DMS153 (cell line): ENCODE data around the gene KIF26B.
"Not testable (repeated sequence)": the region's sequence is repeated elsewhere in the genome, so short reads cannot be mapped to it uniquely, and the experiment has no call there.

ENCODE experiments used
- DNase-seq: peaks from one replicate; lab custom pipeline; 2025; lab: John Stamatoyannopoulos, UW

Gene KIF26B

DNA sequence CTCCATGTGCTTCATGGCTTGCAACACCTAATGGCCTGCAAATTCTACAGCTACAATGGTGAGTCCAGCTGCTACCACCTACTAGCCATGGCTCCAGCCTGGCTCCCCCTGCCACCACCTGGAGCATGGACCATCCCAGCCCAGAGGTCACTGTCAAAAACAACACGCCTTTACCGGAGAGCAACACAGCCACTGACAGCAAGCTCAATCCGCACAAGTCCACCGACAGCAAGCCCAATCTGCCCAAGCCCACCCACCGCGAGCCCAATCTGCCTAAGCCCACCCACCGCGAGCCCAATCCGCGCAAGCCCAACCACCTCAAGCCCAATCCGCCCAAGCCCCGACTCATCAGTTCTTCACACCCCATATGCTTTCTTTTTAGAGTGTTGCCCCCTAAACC, 128.2 kb downstream of the KIF26B start:
- DNase-seq: no peak

- no peak for DNase-seq
These were observed 130.4 kb downstream of the KIF26B start for GRCh38 chr1:245285168-245285567.

- no peak for DNase-seq
These were observed 134.0 kb downstream of the KIF26B start for GRCh38 chr1:245288796-245289195.

GRCh38 chr1:245290836-245291235, 136.1 kb downstream of the KIF26B start:
- DNase-seq: no peak

GRCh38 chr1:245291351-245291750, 136.6 kb downstream of the KIF26B start:
- DNase-seq: no peak

DNA sequence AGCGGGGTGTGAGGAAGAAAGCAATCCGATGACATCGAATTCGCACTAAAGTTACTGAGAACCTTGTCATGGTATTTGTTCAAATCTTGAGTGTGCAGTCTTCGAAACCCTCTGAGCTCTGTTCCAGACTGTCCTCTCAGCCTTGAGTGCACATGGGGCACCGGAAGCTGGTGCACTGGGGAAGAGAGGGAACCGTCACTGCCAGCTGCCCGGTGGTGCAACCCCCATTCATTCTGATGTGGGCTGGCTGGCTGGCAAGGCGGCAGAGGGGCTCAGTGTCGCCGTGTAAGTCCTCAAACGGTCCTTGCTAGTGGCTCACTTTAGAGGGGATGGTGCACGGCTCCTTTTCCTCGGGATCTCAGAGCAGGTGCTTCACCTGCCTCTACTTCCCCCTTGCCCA, 137.4 kb downstream of the KIF26B start:
- DNase-seq: no peak

GRCh38 chr1:245292553-245292952, 137.8 kb downstream of the KIF26B start:
- DNase-seq: no peak

DNA sequence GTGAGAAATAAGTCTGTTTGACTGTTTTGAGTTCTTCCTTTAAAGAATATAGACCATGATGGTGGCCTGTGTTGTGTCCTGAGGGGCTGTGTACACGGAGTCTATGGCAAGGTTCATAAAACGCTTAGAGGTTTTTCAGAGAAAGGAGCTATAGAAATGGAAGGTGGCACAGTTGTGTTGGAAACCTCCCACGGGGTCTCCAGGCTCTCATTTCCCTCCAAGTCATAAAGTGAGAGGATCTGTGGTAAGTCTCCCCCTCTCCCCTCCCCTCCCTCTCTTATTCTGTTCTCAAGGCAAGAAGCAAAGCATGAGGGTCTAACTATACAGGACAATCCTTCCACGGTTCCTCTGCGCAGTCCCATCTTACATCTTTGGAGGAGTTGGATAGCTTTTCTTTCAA, 139.2 kb downstream of the KIF26B start:
- DNase-seq: no peak

DNA sequence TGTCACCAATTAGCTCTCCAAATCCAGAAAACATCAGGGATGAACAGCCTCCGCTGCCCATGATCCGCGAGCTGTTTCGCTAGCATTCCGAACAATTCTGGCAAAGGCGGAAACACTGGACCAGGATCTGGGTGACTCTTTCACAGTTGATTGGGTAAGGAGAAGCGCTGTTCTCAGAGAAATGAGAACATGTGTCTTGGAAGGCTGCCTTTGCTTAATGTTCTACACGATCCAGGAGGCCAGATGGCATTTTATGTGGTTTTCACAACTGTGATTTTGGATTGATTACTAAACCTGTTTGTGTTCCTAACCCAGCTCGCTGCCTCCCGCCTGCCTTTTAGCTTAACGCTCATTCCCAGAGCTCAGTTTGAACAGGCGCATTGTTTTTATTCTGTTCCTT, 144.0 kb downstream of the KIF26B start:
- DNase-seq: no peak

DNA sequence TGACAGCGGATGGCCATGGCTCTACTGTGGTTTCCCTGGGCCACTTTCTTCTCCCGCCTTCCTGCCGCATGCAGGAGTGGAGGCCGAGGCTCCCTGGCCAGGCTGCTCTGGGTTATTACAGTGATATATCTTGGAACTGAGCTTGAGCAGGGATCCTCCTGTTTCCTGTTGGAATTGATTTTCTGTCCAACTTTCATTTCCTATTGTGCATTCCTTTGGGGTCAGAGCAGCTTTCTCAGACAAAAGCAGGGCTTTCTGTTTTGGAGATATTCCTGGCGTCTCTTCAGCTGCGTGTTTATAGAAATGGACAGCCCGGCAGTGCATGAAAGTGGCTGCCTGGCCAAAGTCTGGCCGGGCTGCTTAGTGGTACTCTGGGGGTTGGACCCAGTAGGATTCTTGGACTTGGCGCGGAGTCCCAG, 146.4 kb downstream of the KIF26B start:
- DNase-seq: no peak

DNA sequence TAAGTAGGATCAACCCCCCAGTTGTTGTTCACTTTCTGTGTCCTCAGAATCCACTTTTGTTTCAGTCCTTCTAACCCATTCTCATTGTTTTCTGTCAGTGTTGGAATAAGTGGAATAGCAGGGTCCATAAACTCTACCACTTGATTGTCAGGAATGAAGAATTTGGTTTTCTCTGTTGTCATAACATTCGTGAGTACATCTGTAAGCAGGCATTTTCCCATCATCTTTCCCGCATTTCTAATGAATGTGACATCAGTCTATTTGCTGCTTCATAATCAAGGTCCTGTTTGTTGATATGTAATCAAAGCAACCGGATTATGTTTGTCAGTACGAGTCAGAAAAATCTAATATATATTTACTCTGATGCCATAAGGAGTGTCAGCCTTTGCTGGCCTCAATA, 147.1 kb downstream of the KIF26B start:
- no peak for DNase-seq

- no peak for DNase-seq
These were observed 149.9 kb downstream of the KIF26B start for GRCh38 chr1:245304698-245305097.

DNA sequence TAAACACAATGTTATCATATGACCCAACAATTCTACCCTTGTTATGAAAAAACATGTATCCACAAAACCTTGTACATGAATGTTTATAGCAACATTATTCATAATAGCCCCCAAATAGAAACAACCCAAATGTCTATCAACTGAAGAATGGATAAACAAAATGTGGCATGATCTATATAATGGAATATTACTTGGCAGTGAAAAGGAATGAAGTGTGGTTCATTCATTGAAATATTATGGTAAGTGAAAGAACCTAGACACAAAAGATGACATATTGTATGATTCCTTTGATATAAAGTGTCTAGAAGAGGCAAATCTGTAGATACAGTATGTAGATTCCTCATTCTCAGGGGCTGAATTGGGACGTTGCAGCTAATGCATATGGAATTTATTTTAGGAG, 151.2 kb downstream of the KIF26B start:
- DNase-seq: no peak

DNA sequence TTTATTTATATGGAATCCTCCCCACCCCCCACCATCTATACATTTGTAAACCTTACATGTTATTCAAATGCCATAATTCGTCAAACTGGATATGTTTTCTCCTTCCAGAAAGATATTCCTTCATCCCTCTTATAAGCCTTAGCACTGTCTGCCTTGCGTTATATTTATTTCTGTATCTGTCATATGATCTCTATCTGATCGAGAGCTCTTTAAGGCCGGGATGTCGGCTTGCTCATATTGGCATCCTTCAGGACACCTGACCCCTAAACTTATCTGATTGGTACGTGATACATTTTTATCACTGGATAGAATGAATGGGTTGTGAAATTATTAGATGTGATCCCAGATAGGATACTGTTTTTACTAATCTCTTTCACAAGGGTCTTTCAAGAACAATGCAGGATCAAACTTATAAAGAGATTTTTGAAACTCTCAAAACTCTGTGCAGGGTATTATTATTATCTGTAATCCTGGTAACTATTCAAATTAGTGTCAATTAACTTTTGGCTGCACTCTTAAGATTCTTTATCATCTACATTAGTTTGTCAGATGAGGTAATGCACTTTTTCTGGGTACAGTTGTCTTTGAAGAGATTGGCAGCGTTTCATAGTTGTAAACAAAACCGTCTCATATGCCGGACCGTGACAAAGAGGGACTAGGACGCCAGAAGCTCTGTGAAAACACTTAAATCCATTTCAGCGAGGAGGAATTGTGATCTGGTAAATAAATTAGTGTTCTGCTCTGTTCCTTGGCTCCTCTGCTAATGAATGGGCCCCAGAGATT, 152.0 kb downstream of the KIF26B start:
- peak; percentile 59 for DNase-seq

DNA sequence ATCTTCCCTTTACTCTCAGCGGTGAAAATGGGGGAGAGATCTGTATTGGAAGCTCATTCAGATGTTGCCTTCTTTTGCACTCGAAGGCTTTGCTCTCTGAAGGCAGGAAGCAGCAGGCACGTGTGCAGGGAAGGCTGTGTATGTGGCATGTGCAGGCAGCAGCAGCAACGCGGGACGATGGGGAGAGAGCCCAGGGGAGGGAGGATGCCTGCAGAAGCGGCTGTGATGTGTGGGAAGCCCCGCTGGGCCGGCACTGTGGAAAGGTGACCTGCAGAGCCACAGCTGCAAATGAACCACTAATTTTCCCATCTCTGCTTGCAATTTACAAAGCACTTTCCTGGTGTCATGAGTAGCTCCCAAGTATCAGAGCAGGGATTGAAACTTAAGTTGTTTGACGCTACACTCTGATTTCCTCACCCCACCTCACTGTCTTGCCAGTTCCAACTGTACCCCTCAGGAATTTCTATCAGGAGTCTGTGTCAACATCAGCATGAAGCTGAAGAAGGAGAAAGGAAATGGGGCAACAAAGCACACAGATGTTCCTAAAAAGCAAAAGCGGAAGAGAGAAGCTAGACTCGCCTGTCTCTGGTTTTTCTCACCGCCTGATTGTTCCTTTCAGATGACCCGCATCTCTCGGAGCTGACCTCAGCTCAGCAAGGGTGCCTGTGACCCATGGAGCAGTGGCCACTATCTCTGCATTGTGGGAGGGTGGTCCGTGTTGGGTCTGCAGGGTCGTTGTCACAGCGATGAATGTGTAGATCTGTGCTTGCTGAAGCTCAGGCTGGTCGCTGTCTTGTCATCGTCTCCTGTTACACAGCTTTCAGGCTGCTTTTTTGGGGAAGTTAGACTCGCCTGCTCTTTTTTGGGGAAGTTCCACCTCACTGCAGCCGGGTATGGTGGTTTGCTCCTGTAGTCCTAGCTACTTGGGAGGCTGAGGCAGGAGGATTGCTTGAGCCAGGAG, 156.1 kb downstream of the KIF26B start:
- no peak for DNase-seq

DNA sequence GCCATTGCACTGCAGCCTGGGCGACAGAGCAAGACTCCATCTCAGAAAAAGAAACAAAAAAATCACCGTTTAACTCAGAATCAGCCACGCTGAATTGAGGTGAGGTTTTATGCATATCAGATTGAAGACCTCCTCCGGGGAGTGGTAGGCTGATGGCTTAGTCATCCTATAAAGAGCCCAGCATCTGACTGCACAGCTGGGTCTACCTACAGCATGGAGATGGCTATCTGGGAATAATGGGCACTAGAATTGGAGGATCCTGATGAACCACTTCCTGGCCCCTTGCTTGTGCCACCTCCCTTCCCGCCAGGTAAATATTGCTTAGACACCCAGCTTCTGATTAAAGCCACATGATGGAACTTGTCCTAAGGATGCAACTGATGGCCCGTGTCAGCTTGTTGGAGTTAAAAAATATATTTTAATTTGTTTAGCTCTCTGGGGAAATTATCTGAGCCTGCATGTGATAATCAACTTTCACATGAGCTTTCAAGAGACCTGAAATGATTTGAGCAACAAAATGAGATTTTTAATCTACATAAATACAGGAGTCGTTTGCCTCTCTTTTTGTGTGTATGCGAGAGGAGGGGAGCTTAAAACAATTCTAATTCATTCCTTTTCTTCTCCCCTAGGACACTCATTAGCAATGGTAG, 157.2 kb downstream of the KIF26B start:
- peak; percentile 20 for DNase-seq

- DNase-seq: no peak
These were observed 158.8 kb downstream of the KIF26B start for GRCh38 chr1:245313576-245313975.

DNA sequence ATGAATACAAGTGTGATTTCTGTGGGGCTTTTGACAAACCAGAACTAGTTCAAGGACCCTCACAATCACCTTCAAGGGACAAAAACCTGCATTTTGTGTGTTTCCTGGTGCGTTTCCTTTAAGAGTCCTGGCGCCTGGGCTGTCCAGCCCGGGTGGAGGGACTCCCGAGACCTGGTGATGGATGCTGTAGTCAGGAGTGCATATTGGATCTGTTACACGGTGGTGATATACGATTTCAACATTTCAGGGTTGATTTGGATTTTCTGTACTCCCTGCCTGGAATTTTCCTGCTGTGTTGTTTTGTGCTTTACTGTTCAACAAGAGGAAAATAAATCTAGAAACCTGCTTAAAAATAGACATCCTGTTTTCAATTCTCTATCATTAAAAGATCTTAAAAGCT, 162.0 kb downstream of the KIF26B start:
- no peak for DNase-seq

GRCh38 chr1:245317217-245317616, 162.4 kb downstream of the KIF26B start:
- no peak for DNase-seq

- no peak for DNase-seq
These were observed 164.3 kb downstream of the KIF26B start for GRCh38 chr1:245319094-245319493.

GRCh38 chr1:245322673-245323072, 167.9 kb downstream of the KIF26B start:
- no peak for DNase-seq

DNA sequence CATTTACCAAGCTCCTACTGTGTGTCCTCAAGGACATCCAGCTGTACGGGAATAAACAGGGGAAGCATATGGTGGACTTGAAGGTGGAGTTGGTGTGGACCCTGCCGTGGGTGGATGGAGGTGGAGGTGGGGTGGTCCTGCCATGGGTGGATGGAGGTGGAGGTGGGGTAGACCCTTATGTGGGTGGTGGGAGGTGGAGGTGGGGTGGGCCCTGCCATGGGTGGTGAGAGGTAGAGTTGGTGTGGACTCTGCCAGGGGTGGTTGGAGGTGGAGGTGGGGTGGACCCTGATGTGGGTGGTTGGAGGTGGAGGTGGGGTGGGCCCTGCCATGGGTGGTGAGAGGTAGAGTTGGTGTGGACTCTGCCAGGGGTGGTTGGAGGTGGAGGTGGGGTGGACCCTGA, 169.0 kb downstream of the KIF26B start:
- DNase-seq: not testable (repeated sequence)
